Pons (tissue), 1 donor: ENCODE data around the gene C15orf39.
A peak's percentile ranks its signal among the peaks of the same experiment; 100 is the strongest.

ENCODE experiments used
- DNase-seq: peaks from one replicate; pipeline ENCODE4 v3.0.0-alpha.2; 2016; ENCODE audit warnings: low spot score

Gene C15orf39

DNA sequence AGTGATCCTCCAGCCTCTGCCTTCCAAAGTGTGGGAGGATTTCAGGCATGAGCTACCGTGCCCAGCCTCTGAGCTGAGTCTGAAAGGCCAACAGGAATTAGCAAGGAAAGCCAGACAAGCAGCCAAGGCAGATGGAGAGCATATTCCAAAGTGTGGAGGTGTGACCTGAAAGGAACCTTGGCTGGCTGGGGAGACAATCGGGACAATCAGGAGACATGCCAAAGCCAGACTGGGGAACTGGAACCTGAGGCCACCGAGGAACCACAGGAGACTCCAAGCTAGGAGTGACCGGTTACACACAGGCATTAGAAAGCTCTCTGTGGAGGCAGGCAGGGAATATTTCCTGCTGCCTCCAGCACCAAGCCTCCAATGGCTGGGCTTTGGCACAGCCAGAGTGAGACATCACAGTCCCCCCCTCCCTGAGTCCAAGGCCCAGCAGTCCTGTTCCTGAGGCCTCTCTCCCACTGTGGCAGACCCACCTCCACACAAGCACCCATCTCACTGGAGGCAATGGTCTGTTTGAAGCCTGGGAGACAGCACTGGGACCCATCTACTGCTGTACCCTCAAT is 4.5 kb upstream of the C15orf39 start:
- no peak for DNase-seq

DNA sequence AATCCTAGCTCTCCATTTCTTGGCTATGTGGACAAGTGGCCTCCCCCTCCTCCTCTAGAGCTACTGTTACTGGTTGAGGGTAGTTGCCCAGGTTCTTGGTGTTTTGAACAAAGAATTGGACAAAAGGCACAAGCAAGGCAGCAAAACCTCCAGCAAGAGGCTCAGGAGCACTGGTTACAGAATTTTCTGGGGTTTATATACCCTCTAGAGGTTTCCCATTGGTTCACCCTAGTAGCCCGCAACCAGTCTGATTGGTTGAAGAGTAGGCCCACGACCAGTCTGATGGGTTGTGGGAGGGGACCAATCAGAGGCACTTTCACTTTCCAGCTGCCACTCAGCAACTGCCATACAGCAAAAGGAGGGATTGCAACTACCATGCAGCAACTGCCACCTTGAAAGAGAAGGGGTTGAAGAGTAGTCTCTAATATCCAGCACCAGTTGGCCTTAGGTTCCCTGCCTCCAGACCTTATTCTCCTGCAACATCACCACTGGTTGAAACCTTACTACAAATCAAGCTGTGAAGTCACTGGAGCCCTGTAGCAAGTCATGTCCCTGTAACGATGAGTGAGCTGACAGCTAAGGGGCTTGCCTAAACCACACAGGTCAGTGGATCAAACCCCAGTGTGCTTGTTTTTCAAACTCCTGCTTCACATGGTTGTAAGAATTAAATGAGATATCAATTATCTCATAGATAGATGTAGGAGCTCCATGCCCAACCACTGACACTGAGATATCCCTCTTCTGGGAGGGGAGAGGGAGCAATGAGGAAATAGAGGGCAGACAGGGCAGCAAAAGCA is 2.9 kb upstream of the C15orf39 start:
- DNase-seq = no peak

DNA sequence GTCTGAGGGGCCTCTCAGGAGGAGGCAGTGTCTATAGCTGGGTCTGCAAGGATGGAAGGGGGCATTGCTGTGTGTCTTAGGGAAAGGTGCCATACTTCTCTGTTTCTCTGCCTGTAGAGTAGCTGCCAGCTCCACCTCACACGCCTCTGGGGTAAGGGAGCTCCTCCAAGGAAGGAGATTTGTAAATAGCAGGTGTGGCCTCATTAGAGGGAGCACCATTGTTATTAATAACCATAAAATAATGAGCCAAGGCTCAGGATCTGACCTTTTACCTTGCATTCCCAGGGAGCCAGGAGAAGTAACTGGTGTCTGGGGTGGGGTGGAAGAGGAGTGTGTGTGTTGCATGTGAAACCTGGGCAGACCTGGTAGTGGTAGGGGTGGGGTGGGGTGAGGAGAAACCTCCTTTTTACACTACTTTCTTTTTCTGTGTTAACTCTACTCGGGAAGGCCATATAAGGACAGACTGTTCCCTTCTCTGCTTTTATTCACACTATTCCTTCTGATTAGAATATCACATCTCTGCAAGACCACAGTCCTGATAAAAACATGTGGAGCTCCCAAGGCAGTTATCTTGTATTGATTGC is 2.2 kb upstream of the C15orf39 start:
- DNase-seq = no peak

DNA sequence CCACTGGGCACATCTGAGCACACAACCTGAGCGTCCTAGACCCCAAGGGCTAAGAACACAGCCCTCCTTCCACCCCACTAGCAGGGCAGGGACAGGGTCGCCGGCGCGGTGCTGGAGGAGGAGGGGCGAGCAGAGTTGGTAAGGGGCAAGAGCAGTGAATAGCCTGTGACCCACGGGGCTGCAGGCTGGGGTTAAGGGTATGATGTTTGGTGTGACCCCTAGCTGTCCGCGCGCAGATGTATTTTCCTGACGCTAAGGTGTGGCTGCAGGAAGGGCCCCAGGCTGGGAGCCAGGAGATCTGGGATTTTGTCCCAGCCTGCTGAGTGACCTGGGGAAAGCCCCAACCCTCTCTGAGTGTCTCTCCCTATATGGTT is 1.3 kb upstream of the C15orf39 start:
- DNase-seq = no peak

DNA sequence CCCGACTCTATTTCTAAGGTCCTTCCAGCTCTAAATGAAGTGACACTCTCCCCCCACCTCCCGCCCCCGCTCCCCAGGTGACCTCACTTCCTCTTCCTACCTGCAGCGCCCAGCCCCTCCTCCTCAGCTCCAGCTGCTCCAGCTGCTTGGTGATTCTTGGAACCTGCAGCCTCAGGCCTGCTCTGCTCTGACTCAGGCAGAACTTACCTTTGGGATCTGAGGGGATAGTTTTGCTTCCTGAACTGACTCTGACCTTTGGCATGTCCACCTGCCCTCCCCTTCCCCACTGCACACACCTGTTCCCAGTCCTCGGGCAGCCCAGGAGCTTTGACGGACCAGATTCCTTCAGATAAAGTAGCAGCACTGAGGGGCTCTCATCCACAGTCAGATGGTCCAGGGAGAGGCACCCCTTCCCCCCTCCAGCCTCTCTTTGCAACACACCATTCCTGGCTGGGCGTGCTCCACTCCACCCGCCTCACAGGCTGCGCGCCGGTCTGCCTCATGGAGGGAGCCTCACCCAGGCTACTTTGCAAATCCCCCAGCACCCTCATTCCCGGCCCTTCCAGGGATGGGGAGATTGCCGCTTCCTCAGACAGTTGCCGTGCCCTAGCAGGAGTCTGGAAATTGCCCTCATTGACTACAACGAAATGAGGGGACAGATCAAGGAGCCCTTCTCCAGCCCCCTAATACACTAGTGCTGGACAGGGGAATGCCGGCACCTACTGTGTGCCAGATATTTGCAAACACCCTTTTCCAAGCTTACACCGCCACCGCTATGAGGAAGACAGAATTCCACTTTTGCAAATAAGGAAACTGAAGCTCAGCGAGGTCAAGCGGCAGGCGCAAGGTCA is 692 bp upstream of the C15orf39 start:
- no peak for DNase-seq

DNA sequence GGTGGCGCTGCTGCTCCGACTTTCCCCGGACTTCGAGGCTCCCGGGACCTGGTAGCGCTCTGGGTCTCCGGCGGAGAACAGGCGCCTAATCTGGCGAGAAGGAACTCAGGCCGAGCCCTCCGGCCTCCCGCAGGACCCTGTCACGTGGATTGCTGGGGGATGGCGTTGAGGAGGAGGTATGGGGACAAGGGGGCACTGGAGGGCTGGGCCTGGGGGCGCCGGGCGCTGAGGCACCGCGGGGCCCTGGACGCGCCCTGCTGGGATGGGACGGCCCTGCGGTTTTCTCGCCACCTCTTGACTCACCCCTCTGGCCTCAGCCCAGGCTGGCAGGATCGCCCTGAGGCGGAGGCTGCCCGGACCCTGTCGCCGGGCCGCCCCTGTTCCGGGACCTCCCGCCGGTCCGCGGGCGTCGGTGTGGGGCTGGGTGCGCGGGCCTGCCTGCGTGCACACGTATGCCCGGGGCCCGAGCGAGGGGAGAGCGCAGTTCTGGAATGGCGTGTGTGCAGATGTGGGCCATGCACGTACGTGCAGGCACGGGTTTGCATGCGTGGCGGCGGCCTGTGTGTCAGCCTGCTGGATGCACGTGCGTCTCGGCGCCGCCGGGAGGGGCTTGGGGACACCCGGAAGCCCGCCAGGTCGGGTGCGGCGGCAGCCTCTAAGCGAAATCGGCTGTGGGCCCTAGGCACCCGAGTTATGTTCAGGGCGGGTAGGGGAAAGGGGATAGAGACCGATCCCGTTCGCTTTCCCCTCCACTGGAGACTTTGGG is 752 bp downstream of the C15orf39 start:
- no peak for DNase-seq

DNA sequence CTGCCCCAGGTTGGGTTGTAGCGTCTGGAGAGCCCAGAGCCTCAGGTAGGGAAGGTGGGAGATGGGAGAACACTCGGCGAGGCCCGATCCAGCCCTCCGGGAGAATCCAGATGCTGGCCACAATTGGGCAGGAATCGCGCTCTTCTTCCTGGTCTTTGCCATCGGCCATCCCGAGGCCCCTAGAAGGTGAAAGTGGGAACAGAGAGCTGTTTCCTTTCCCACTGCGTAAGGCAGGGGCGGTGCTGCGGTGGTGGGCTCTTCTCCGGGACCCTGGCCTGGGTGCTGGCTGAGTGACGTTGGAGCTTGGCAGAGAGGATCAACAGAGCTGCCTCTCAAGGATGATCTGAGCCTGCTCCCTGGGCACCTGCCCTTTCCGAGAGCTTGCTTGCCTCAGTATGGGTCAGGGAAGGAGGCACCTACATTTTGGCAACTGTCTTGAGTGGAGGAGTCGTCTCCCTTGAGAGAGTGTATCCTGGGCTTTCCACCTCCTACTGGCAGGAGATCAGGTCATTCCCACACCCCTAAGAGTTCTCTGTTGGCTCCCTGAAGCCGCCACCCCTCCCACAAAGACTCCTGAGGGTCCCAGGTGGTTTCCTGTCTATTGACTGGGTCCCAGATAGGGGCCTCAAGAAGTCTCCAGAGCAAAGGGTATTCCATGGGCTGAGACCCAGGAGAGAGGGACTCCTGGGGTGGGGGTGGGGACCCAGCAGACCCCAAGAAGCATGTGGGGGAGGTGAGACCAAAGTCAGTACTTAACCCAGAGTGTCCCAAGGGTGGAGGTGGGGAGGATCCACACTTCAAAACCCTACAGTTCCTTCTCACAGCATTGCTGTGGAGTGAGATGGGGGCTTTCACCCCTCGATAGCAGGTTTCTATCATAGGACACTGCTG is 1.6 kb downstream of the C15orf39 start:
- no peak for DNase-seq

DNA sequence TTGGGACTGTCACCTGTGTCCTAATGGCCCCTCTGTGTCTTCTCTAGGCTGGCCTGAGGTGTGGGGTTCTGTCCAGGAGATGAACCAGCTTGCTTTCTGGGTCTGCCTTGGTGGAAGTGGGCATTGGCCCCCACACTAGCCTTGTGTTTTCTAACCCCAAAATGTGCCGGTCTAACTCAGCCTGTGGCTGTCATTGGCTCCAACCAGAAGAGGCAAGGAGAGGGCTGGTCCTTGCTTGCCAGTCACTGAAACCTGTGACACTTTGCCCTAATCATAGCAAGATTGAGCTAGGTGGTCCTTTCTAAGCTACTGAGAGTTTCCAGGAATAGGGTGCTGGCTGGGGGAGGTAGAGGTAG is 2.2 kb downstream of the C15orf39 start:
- DNase-seq = no peak

DNA sequence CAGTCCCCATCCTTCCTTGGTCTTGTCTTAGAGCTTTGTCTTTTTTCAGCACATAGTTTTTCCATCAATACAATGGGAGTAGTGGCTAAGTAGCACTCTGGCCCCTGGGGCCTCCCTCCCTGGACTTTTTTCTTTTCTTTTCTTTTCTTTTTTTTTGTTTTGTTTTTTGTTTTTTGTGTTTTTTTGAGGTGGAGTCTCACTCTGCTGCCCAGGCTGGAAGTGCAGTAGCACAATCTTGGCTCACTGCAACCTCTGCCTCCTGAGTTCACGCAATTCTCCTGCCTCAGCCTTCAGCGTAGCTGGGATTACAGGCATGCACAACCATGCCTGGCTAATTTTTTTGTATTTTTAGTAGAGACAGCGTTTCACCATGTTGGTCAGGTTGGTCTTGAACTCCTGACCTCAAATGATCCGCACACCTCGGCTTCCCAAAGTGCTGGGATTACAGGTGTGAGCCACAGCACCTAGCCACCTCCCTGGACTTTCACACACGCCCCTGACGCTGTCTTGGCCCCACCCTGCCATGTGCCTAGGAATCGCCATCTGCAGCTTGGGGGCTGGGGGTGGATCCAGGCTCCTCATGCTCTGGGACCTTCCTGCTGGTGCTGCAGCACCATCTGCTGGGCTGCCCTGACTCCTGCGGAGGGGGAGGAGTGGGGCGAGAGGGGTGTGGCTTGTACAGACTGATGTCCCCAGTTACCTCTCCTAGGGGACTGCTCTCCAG is 2.8 kb downstream of the C15orf39 start:
- peak; percentile 89 for DNase-seq

DNA sequence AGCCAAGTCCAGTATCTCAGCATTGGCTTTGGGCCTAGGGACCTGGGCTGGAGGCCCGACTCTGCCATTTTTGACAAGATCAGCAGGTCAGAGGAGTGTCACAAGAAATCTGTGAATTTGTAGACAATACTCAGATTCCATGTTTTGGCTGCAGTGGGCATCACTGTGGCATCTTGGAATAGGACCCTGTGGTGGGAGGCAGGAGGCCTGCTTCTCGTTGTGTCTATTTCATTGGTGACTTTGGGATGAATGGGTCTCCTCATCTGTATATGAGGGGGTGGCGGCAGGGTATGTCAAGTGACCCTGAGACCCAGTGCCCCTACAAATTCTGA is 3.3 kb downstream of the C15orf39 start:
- no peak for DNase-seq

DNA sequence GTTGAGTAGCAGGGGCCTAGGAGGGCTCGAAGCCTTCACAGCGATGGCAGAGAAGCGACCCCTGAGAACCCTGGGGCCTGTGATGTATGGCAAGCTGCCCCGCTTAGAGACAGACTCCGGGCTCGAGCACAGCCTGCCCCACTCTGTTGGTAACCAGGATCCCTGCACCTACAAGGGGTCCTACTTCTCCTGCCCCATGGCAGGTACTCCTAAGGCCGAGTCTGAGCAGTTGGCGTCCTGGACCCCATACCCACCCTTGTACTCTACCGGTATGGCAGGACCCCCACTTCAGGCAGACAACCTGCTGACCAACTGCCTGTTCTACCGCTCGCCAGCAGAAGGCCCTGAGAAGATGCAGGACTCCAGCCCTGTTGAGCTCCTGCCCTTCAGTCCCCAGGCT is 4.3 kb downstream of the C15orf39 start:
- no peak for DNase-seq

DNA sequence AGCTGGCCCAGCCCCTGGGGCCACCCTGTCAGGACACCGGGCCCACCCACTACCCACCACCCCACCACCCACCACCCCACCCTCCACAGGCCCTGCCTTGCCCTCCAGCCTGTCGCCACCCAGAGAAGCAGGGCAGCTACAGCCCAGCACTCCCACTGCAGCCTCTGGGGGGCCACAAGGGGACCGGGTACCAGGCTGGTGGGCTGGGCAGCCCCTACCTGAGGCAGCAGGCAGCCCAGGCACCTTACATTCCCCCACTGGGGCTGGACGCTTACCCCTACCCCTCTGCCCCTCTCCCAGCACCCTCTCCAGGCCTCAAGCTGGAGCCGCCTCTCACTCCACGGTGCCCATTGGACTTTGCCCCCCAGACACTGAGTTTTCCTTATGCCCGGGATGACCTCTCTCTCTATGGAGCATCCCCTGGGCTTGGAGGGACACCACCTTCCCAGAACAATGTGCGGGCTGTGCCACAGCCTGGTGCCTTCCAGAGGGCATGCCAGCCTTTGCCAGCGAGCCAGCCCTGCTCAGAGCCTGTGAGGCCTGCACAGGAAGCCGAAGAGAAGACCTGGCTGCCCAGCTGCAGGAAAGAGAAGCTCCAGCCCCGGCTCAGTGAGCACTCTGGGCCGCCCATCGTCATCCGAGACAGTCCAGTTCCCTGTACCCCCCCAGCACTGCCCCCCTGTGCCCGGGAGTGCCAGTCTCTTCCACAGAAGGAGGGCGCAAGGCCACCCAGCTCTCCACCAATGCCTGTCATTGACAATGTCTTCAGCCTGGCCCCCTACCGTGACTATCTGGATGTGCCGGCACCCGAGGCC is 5.3 kb downstream of the C15orf39 start:
- DNase-seq = no peak

DNA sequence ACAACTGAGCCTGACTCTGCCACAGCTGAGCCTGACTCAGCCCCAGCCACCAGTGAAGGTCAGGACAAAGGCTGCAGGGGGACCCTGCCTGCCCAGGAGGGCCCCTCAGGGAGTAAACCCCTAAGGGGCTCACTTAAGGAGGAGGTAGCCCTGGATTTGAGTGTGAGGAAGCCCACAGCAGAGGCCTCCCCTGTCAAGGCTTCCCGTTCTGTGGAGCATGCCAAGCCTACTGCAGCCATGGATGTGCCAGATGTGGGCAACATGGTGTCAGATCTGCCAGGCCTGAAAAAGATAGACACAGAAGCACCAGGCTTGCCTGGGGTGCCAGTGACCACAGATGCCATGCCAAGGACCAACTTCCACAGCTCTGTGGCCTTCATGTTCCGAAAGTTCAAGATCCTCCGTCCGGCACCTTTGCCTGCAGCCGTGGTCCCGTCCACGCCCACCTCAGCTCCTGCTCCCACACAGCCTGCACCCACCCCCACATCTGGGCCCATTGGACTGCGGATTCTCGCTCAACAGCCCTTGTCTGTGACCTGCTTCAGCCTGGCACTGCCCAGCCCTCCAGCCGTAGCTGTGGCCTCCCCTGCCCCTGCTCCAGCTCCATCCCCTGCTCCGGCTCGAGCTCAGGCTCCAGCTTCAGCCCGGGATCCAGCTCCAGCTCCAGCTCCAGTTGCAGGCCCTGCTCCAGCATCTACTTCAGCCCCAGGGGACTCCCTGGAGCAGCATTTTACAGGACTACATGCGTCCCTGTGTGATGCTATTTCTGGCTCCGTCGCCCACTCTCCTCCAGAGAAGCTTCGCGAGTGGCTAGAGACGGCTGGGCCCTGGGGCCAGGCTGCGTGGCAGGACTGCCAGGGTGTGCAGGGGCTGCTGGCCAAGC is 6.2 kb downstream of the C15orf39 start:
- DNase-seq = no peak

DNA sequence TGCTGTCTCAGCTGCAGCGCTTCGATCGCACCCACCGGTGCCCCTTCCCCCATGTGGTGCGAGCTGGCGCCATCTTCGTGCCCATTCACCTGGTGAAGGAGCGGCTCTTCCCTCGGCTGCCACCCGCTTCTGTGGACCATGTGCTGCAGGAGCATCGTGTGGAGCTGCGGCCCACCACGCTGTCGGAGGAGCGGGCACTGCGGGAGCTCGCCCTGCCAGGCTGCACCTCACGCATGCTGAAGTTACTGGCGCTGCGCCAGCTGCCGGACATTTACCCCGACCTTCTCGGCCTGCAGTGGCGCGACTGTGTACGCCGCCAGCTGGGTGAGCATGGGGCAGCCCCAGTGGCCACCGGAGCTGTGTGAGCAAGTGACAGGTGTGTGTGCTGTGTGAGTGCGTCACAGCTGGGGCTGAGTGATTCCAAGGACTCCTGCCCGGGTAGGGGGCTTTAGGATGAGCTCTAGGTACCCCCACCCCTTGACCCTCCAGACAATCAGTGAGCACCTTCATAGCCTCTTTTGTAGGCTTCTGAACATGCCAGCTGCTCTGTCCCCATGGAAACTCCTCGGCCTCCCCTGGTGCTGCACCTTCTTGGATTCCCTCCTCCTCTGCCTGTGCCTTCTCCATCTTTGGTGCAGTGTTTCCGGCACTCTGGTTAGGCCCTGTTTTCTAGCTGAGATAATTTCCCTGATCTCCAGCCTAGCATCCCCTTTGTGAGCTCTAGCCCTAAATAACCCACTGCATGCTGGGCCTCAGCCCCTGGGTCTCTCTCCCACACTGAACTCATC is 7.0 kb downstream of the C15orf39 start:
- DNase-seq = no peak

DNA sequence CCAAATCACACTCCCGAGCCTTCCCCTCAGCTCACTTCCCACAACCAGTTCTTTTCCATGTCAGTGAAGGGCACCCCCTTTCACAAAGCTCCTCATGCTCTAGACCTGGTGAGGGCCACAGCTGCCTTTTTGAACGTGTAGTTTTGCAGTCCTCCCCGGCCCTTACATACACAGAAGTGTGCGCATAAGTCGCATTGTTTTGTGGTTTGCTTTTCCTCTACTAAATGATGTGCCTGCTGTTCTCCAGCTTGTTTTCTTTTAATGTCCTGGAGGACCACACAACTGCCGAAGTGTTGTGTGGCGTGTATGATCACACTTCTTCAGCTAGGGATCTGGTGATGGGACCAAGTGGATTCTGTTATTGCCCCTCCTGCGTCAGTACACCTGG is 7.6 kb downstream of the C15orf39 start:
- no peak for DNase-seq

DNA sequence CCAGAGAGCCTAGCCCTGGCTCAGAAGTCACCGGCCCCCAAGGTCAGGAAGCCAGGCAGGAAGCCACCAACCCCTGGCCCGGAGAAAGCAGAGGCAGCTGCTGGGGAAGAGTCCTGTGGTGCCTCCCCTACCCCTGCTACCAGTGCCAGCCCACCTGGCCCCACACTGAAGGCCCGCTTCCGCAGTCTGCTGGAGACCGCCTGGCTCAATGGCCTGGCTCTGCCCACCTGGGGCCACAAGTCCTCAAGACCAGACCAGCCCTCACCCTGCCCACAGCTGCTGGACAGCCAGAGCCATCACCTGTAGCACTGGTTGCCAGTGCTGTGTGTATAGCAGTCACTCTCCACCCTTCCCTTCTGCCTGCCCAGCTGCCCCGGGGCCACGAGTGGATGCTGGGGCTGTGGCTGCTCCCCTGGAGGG is 9.1 kb downstream of the C15orf39 start:
- DNase-seq = no peak

DNA sequence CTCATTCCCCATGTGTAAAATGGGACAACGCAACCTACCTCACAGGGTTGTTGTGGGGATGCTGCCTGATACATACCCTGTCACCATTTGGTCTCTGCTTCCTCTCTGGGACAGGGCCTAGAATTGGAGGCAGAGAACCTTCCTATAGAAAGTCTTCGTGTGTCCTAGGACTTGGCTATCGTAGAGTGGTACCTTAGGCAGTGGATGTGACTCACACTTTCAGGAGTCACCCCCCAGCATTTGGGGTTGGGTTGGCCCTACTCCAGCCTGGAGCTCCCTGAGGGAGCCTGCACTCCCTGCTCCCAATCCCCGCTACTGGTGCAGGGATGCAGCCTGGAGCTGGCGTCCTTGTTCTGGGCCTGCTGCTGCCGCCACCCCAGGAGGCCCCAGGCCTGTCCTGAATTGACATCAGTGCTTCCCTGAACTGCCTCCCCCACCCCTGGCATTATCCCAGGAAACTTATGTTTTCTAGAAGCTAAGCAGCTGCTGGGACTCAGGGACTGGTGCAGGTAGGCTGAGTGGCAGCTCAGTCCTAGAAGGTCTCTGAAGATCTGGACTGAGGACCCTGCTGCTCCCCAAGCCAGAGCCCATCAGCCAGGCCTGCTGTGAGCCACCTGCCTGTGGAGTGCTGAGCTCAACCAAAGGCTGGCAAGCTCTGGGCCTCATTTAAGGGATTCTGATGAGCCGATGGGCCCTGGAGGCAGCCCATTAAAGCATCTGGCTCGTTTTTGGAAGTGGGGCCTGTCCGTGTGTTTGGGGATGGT is 9.9 kb downstream of the C15orf39 start:
- DNase-seq = no peak
